Measurements from ENCODE around the gene EHMT2.
"Not testable (repeated sequence)": the region's sequence is repeated elsewhere in the genome, so short reads cannot be mapped to it uniquely, and the experiment has no call there.

Gene EHMT2

DNA sequence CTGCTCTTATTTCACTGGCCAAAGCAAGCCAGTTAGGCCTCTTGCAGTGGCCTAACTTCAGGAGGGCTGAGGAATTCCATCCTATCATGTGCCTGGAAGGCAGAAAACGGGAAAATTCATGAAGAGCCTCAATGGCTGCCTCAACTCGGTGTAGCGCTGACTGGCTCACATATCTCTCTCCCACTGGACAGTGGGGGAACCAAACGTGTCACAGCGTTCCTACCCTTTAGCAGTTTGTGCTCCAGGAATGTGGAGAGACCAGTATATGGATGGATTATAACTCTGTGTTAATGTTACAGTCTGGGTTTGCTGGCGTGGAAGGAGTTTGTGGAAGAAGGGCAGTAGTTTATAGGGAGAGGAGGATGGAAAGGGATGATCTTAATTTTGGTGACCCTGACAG lies 18.3 kb upstream of the EHMT2 start:
- no peak for TF ChIP-seq CTCF (IDR thresholded peaks at IDR 0.05; ENCODE audit: low read depth, low read length, missing control alignments)
- DNase-seq (ENCODE audit: low read depth) = no peak
- H3K4me3 ChIP-seq (ENCODE audit: low read depth, low read length) = no peak overlapping the region

DNA sequence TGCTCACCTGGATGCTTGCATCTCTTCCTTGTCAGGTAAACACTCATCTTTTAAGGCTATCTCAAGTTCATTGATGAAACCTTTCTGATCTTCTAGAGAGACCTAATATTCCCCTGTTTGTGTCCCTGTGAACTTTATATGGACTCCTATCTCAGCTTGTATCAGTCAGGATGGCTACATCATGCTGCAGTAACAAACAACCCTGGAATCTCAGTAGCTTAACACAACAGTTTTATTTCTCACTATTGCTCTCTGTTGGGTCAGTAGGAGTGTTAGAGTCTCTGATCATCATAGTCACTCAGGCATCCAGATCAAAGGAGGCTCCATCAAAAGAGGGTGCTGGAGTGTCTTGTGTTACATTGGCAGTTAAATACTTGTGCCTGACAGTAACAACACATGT lies 17.9 kb upstream of the EHMT2 start:
- DNase-seq (ENCODE audit: low read depth) = no peak
- no peak overlapping the region for H3K4me3 ChIP-seq (ENCODE audit: low read depth, low read length)
- no peak for TF ChIP-seq CTCF (IDR thresholded peaks at IDR 0.05; ENCODE audit: low read depth, low read length, missing control alignments)

GRCh38 chr6:31911826-31912585 lies 14.5 kb upstream of the EHMT2 start:
- no peak overlapping the region for H3K4me3 ChIP-seq (ENCODE audit: low read depth, low read length)
- no peak for TF ChIP-seq CTCF (IDR thresholded peaks at IDR 0.05; ENCODE audit: low read depth, low read length, missing control alignments)
- DNase-seq (ENCODE audit: low read depth) = no peak

DNA sequence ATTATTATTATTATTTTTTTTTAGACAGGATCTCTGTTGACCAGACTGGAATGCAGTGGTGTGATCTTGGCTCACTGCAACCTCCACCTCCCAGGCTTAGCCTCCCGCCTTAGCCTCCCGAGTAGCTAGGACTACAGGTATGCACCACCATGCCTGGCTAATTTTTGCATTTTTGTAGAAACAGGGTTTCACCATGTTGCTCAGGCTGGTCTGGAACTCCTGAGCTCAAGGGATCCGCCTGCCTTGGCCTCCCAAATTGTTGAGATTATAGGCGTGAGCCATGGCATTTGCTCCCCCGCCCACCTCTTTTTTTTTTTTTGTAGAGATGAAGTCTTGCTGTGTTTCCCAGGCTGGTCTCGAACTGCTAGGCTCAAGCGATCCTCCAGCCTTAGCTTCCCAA lies 11.8 kb upstream of the EHMT2 start:
- H3K4me3 ChIP-seq (ENCODE audit: low read depth, low read length); DNase-seq (ENCODE audit: low read depth): not testable (repeated sequence)

DNA sequence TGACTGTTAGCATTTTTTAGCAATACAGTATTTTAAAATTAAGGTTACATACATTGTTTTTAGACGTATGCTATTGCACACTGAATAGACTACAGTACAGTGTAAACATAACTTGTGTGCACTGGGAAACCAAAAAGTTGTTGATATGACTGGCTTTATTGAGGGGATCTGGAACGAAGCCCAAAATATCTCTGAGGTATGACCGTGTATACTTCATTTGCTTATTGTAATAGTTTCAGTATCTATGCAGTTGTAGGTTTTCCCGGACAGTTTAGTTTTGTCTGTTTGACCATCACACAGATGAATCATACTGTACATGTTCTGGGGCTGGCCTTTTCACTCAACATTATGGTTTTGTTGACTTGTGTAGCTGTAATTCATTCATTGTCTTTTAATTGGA lies 11.3 kb upstream of the EHMT2 start:
- DNase-seq (ENCODE audit: low read depth) = no peak
- H3K4me3 ChIP-seq (ENCODE audit: low read depth, low read length) = no peak overlapping the region
- no peak for TF ChIP-seq CTCF (IDR thresholded peaks at IDR 0.05; ENCODE audit: low read depth, low read length, missing control alignments)

- H3K4me3 ChIP-seq (ENCODE audit: low read depth, low read length); DNase-seq (ENCODE audit: low read depth): not testable (repeated sequence)
These were observed 10.8 kb upstream of the EHMT2 start for GRCh38 chr6:31908255-31908654.

- TF ChIP-seq CTCF (IDR thresholded peaks at IDR 0.05; ENCODE audit: low read depth, low read length, missing control alignments) = no peak
- H3K4me3 ChIP-seq (ENCODE audit: low read depth, low read length) = no peak overlapping the region
- no peak for DNase-seq (ENCODE audit: low read depth)
These were observed 9.8 kb upstream of the EHMT2 start for GRCh38 chr6:31907158-31907813.

DNA sequence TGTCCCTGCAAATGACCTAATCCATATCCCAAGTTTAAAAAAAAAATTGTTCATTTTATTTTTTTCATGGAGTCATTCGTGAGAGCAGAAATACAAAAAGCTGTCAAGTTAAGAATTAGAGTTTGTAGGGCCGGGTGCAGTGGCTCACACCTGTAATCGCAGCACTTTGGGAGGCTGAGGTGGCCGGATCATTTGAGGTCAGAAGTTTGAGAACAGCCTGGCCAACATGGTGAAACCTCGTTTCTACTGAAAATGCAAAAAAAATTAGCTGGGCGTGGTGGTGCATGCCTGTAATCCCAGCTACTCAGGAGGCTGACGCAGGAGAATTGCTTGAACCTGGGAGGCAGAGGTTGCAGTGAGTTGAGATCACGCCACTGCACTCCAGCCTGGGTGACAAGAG lies 9.2 kb upstream of the EHMT2 start:
- H3K4me3 ChIP-seq (ENCODE audit: low read depth, low read length); DNase-seq (ENCODE audit: low read depth): not testable (repeated sequence)
